ENCODE measurements around the gene QSER1.
"Not testable (repeated sequence)": the region's sequence is repeated elsewhere in the genome, so short reads cannot be mapped to it uniquely, and the experiment has no call there.

Gene QSER1

DNA sequence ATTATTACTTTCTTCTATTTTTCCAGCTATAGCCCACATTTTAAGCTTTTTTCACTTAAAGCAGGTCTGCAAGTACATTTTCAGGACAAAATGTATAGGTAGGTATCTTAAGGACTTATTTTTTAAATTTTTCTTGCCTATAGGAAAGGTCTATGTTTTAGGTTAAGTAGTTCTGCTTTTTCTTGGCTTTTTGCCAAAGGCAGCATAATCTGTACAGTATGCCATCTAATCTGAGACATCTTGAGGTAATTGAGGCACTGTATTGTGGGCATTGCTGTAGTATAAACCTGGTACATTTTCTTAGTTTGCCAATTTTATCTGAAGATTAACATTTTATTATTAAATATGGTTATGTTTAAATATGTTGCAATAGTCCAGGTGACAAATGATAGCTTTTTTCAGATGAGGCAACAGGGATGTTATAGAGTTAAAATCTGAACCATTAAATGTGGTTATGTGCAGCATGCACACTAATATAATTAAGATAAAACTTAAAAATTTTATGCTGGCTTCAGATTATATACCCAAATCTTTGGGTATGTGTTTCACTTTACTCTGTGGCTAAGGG is 42.9 kb downstream of the QSER1 start:
- DNase-seq (ENCODE audit: low read depth), result no peak

DNA sequence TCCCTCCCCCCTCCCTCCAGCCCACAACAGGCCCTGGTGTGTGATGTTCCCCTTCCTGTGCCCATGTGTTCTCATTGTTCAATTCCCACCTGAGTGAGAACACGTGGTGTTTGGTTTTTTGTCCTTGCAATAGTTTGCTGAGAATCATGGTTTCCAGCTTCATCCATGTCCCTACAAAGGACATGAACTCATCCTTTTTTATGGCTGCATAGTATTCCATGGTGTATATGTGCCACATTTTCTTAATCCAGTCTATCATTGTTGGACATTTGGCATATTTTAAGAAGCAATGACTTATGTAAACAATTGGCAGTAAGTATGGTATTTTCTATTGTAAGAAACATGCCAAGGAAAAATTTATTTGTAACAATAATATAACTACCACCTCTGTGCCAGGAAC is 43.6 kb downstream of the QSER1 start:
- not testable (repeated sequence) for DNase-seq (ENCODE audit: low read depth)

DNA sequence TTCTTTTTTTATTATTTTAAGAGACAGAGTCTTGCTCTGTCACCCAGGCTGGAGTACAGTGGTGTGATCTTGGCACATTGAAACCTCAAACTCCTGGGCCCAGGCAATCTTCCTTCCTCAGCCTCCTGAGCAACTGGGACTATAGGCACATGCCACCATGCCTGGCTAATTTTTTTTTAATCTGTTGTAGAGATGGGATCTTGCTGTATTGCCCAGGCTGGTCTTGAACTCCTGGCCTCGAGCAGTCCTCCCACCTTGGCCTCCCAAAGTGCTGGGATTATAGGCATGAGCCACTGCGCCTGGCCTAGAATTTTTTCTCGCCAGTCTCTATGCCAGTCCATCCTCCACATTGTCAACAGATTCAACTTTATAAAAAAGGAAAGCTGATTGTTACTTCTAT is 44.7 kb downstream of the QSER1 start:
- DNase-seq (ENCODE audit: low read depth), result not testable (repeated sequence)

DNA sequence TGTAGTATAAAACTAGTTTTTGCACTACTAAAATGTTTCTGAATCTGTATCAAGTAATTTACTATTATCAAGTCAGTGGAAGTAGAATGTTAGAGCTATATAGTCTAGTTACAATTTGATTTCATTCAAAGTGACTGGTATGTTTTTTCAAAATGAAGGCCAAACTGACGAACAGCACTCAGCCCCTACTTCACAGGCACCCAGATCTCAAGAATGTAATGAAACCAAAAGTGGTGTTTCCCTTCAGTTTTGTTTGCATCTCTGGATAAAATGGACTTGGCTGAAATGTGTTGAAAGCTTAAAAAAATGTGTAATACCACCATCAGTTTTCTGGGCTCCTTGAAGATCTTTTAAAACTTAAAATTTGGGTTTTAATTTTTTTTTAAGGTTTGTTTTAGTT is 46.4 kb downstream of the QSER1 start:
- DNase-seq (ENCODE audit: low read depth), result no peak

DNA sequence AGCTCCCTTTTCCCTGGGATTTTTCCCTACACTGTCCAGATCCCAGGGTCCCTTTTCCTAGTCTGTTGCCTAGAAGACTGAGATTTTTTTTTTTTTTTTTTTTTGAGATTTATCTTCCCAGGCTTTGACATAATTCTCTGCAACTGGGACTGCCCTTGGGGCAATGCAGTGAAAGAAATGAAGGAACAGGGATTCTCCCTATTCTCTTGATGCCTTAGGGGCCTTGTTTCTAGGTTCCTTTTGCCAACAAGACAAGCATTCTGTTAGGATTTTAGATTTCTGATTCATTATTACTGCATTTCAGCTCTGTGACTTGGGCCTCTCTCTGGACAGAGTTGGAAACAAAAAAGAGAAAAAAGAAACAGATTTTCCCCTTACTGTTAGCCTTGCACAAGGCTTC is 47.3 kb downstream of the QSER1 start:
- DNase-seq (ENCODE audit: low read depth), result no peak

DNA sequence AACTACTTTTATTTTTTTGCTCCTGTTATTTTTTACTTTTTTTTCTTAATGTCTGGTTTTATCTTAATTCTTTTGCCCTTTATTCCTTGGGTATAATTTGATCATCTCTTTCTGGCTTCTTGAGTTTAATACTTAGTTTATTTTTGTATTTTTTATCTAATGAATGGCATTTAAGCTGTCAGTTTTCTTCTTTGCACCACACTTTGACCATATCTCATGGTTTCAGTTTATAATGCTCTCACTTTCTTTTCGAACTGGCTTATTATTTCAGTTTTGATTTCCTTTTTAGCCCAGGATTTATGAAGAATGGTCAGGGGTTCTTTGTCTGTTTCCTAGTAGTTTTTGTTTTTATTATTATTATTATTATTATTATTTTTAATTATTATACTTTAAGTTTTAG is 48.3 kb downstream of the QSER1 start:
- DNase-seq (ENCODE audit: low read depth), result no peak

DNA sequence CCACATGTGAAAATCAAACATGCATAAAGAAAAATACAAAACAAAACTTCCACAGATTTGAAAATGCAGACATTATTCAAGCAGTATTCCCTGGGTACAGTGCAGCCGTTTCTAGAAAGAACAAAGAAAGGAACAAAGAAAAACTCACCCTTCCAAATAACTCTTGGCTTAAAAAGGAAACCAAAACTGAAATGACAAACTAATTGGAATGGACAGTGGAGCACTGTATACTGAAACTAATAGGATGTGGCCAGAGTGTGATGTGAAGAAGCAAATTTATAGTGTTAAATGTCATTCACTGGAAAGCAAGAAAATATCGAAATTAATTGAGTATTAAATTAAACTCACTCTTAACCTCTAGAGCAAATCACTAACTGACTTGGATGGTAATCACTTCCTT is 55.4 kb downstream of the QSER1 start:
- no peak for DNase-seq (ENCODE audit: low read depth)

DNA sequence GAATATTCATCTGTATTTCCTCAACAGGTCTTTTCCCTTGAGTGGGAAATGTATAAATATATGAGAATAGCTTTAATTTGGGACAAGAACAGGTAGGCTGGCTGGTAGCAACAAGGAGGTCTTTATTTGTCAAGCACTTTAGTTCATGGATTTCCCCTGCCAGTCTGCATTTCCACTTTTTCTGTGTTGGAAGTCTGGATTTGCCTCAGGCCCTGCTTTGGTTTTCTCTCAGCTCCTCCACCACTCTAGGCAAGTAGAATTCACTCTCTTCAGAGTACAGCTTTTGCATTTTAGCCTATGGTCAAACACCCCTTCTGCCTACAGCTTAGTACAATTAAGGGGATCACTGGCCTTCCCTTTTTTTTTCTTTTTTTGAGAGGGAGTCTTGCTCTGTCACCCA is 57.1 kb downstream of the QSER1 start:
- DNase-seq (ENCODE audit: low read depth), result no peak

DNA sequence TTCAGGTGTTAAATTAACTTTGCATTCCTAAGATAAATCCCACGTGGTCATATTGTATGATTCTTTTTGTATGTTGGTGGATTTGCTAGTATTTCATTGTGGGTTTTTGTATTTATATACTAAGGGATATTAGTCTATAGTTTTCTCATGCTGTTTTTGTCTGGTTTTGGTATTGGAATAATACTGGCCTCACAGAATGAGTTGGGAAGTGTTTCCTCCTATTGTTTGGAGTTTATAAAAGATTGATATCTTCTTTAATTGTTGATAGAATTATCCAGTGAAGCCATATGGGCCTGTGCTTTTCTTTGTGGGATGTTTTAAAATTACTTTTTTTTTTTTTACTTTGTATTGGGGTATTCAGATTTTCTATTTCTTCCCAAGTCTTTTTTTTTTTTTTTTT is 59.8 kb downstream of the QSER1 start:
- DNase-seq (ENCODE audit: low read depth), result no peak

DNA sequence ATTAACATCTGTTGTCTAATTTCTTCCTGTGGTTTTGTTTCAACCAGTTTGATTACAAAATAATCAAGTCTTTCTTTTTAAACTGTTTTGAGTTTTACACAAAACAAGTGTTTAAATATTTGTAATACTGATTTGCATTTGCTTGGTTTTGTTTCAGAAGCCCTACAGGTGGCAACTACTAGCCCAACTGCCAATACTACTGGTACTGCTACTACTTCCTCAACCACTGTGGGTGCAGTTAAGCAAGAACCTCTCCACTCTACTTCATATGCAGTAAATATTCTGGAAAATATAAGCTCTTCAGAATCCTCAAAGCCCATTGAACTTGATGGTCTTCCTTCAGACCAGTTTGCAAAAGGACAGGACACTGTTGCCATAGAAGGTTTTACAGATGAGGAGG is 61.1 kb downstream of the QSER1 start:
- DNase-seq (ENCODE audit: low read depth), result no peak

DNA sequence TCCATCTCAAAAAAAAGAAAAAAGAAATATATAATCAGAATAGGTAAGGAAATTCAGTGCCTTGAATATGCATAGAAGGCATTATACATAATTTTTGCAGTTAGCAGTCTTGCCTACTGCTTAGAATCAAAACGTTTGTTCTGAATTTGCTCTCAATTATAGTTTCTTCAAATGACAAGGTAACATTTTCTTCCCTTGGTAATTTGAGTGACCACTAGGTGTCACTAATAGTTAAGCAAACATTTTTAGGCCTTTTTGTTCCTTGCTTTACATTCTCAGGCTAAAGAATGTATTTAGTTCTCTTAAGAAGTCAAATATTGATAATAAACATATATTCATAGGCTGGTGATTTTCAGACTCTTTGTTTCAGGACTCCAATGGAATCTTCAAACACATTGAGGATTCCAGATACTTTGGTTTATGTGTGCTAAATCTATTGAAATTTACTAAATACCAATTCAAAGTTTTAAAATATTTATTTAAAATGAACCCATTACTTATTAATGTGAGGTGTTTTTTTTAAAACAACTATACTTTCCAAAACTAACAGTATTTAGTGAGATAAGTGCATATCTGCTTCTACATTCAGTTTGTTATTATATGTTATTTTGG is 68.0 kb downstream of the QSER1 start:
- peak; percentile 38 for DNase-seq (ENCODE audit: low read depth)

DNA sequence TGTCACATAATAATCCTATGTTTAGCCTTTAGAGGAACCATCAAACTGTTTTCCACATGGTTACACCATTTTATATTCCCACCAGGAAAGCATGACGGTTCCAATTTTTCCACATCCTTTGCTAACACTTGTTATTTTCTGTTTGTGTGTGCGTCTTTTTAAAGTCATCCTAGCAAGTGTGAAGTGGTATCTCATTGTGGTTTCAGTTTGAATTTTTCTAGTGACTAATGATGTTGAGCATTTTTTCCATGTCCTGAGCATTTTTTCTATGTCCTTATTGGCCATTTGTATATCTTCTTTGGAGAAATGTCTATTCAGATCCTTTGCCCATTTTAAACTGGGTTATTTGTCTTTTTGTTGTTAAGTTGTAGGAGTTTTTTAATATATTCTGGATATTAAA is 69.4 kb downstream of the QSER1 start:
- no peak for DNase-seq (ENCODE audit: low read depth)

DNA sequence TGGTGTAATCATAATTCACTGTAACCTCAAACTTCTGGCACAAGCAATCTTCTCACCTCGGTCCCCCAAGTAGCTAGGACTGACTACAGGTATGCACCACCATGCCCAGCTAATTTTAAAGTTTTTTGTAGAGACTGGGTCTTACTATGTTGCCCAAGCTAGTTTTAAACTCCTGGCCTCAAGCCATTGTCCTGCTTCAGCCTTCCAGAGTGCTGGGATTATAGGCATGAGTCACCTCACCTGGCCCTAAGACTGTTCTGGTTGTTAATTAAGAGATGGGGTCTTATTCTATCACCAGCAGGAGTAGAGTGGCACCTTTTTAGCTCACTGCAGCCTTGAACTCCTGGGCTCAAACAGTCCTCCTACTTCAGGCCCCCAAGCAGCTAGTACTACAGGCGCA is 71.1 kb downstream of the QSER1 start:
- DNase-seq (ENCODE audit: low read depth), result no peak

DNA sequence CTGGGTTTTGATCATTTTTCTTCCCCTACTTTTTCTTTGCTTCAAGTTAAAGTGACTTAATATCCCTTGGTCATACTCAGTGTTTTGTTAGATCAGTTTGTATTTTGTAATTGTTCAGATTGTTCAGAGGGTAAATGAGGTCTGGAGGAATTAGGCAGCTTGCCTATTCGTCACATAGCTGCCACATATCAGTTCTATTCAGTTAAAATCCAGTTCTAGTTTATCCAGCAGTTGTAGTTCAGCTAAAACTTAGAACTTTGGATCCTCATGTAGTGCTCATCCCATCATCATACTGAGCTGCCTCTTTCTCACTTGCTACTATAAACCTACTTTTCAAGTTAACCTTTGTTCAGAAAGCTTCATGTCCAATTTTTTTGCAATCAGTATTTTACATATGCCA is 75.9 kb downstream of the QSER1 start:
- no peak for DNase-seq (ENCODE audit: low read depth)

DNA sequence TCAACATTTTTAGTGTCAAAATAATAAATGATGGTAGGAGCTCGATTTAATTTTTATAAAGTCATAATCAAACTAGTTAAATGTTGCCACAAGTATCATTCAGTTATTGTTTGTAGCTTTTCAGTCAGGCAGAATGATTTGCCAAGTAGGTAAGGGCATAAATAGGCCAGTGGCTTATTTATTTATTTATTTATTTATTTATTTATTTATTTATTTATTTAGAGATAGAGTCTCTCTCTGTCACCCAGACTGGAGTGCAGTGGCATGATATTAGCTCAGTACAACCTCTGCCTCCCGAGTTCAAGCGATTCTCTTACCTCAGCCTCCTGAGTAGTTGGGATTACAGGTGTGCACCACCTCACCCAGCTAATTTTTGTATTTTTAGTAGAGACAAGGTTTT is 79.6 kb downstream of the QSER1 start:
- DNase-seq (ENCODE audit: low read depth), result not testable (repeated sequence)

DNA sequence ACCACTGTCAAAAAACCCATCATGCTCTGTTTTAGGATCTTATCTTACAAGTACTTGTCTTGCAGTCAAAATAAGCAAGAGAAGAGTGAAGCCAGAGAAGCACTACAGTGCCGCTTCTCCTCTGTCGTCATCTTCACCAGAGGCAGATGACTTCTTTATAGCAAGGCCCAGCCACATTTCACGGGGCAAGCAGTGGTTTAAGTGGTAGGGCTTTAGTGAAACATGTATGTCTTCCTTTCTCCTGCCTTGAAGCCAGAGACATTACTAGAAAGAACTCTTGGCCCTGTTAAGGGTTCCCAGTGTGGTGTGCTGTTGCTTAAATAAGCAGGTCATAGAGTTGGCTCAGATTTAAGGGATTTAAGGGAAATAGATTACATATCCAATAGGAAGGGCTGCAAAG is 80.2 kb downstream of the QSER1 start:
- no peak for DNase-seq (ENCODE audit: low read depth)

DNA sequence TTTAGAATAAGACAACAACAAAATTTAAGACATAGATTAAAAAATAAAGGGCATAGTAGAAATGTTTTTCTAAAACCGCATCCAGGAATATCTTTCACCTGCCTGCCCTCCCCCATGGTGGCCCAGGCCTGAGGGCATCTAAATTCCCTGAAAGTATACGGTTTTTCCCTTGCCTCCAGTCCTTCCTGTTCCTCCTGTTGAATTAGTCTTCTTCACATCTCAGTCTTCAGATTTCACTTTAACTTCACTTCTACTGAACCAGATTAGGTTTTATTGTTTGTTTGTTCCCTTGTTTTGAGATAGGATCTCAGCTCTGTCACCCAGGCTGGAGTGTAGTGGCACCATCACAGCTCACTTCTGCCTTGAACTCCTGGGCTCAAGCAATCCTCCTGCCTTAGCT is 90.0 kb downstream of the QSER1 start:
- no peak for DNase-seq (ENCODE audit: low read depth)

DNA sequence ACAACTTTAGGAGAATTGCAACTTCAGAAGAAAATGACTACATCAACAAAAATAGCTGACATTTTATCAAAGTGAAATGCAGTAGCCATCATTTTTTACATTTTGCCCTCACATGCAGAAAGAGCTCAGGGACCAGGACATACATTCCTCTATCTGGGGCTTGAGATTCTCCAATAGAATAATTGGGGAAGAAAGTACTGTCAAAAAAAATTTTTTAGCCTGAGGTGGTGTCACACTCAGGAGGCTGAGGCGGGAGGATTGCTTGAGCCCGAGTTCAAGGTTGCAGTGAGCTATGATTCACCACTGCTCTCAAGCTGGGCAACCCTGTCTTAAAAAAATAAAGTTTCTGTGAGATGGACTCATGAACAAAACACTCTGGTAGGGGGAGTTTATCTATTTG is 90.9 kb downstream of the QSER1 start:
- DNase-seq (ENCODE audit: low read depth), result no peak

DNA sequence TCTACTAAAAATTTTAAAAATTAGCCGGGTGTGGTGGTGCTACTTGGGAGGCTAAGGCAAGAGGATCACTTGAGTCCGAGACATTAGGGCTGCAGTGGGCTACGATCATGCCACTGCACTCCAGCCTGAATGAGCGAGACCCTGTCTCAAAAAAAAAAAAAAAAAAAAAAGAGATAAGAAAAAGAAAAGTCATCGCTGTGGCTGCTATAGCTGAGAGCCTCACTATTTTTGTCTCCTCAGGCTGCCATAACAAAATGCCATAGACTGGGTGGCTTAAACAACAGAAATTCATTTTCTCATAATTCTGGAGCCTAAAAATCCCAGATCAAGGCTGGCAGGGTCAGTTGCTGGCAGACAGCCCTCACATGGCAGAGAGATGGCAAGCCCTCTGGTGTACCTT is 93.0 kb downstream of the QSER1 start:
- no peak for DNase-seq (ENCODE audit: low read depth)

DNA sequence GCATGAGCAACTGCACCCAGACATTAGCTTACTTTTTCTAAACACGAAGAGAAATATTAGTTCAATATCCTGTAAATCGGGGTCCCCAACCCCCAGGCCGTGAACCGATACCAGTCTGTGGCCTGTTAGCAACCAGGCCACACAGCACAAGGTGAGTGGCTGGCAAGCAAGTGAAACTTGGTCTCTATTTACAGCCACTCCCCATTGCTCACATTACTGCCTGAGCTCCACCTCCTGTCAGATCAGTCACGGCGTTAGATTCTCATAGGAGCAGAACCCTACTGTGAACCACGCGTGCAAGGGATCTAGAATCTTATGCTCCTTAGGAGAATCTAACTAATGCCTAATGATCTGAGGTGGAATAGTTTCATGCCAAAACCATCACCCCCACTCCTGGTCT is 95.2 kb downstream of the QSER1 start:
- no peak for DNase-seq (ENCODE audit: low read depth)

DNA sequence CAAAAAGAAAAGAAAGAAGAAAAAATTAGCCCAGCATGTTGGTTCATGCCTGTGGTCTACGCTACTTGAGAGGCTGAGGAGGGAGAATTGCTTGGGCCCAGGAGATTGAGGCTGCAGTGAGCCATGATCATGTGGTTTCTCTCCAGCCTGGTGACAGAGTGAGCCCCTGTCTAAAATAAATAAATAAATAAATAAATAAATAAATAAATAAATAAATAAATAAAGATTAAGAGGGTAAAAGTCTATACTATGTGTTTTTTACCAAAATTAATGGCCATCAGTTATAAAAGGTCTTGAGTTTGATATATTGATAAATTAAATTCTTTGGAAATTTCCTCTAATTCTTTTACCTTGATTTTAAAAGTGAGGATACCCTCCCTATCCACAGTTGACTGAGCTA is 97.9 kb downstream of the QSER1 start:
- DNase-seq (ENCODE audit: low read depth), result no peak

DNA sequence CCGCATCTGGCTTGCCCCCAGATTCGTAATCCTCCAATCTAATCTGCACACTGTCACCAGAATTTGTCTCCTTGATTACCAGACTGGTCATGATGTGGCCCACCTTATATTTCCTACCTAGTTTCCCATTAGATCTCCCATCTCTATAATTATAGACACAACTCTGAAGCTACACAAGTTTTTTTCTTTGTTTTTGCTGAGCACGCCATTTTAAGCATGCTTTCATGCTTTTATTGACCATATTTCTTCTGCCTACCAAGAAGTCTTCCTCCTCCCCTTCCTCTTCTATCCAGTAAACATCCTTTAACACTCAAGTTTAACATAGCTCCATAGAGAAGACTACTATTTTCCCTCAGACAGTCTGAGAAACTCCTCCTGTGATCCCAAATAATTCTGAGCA is 98.8 kb downstream of the QSER1 start:
- no peak for DNase-seq (ENCODE audit: low read depth)

DNA sequence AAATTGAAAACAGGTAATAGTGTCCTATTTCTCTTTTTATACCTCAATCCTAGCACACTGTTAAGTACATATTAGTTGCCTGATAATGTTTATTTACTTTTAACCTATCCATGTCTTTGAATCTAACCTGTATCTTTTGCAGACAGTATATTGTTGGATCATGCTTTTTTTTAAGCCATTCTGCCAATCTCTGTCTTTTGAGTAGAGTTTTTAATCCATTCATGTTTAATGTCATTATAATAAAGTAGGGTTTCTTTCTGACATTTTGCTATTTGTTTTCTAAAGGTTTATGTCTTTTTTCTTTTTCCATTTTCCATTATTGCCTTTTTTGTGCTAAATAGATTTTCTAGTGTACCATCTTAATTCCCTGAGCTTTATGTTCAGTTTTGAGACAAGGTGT is 99.3 kb downstream of the QSER1 start:
- DNase-seq (ENCODE audit: low read depth), result no peak

DNA sequence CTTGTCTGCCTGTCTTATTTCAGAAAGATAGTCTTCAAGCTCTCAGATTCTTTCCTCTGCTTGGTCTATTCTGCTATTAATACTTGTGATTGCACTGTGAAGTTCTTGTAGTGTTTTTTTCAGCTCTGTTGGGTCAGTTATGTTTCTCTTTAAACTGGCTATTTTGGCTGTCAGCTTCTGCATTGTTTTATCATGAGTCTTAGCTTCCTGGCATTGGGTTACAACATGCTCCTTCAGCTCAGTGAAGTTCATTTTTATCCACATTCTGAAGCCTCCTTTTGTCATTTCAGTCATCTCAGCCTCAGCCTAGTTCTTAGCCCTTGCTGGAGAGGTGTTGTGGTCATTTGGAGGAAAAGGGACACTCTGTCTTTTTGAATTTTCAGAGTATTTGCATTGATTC is 107.6 kb downstream of the QSER1 start:
- peak; percentile 75 for DNase-seq (ENCODE audit: low read depth)

DNA sequence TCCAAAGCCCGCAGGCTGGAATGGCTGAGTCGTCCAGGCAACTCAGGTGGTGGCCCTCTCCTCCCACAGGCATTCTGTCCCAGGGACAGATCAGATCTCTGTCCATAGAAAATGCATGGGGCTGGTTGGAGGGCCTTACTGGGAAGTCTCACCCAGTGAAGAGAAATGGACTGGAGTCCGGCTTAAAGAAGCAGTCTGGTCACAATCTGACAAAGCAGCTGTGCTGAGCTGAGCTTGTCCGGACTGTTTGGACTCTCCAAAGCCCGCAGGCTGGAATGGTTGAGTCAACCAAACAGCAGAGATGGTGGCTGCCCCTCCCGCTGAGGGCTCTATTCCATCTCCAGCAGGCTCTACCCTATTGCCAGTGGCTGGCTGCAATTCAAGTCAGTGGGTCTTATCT is 108.7 kb downstream of the QSER1 start:
- DNase-seq (ENCODE audit: low read depth), result no peak

Measured in stromal cell of bone marrow (primary cell).